Activated T-cell treated with anti-CD3 and anti-CD28 coated beads, Interleukin-2, amount 50 U/mL, for 24 hours (primary cell): Measurements from ENCODE around the gene PLCB4.

Experiments
- DNase-seq: peaks from one replicate; pipeline ENCODE4 v3.0.0-alpha.2; 2020
- H3K27ac Mint-ChIP-seq: 2 replicates; pipeline ENCODE4 v1.8.0; 2020; ENCODE audit warnings: mild to moderate bottlenecking, mixed read lengths
- H3K27me3 Mint-ChIP-seq: 2 replicates; pipeline ENCODE4 v1.8.0; 2020; ENCODE audit warnings: mixed read lengths
- H3K36me3 Mint-ChIP-seq: 2 replicates; pipeline ENCODE4 v1.8.0; 2020; ENCODE audit warnings: low read depth, mixed read lengths
- H3K4me1 Mint-ChIP-seq: 2 replicates; pipeline ENCODE4 v1.8.0; 2020; ENCODE audit warnings: low read depth, mixed read lengths
- H3K4me3 Mint-ChIP-seq: 2 replicates; pipeline ENCODE4 v1.8.0; 2020; ENCODE audit warnings: mild to moderate bottlenecking, moderate library complexity, mixed read lengths
- H3K9me3 Mint-ChIP-seq: 2 replicates; pipeline ENCODE4 v1.8.0; 2020; ENCODE audit warnings: mixed read lengths

Gene PLCB4

DNA sequence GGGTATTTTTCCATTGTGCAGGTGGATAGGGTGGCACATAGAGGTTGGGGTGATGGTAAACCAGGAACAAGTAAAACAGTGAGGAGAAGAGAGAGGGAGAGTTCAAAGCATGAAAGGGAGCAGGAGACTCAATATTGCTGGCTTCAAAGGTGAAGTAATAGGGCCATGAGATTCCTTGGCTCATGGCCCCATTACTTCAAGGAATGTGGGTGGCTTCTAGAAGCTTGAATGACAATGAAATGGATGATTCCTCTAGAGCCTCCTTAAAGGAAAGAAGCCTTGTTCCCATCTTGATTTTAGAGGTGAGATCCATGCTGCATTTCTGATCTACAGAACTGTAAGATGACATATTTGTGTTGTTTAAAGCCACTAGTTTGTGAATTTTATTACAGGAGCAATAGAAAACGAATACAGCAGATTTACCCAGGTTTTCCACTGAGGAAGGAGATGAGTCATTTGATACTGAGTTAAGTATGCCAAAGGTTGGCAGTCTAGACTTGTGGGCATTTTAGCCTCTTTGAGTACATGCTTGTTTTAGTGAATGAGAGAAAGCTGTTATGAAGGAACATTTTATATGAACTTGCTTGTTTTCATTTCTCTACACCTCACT, 110.4 kb downstream of the PLCB4 start:
- Mint-ChIP-seq H3K27me3 (no peaks in the 10 kb centered on the region), H3K36me3 (no peaks in the 10 kb centered on the region), H3K9me3 (no peaks in the 10 kb centered on the region), H3K4me3 (no peak overlapping the region), H3K27ac (no peak overlapping the region), H3K4me1 (no peaks in the 10 kb centered on the region)
- DNase-seq: no peak

DNA sequence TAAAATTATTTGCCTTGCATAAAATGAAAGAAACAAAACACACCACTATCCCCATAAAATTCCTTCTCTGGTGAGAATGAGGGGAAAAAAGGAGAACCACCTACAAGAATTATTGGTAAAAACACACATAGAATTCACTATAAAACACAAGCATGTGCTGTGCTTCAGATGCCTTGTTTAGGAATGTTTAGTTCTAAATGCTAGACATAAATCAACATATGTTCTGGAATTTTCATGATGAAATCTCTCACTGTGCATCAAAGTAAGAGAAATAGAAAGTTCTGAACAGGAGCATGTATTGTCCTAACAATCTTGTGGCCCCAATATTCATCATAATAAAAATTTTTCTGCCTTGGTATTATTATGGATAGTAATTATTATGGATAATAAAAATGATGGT, 111.0 kb downstream of the PLCB4 start:
- Mint-ChIP-seq H3K4me3 (no peak overlapping the region), H3K27me3 (no peaks in the 10 kb centered on the region), H3K27ac (no peak overlapping the region), H3K4me1 (no peaks in the 10 kb centered on the region), H3K9me3 (no peaks in the 10 kb centered on the region), H3K36me3 (no peaks in the 10 kb centered on the region)
- no peak for DNase-seq

DNA sequence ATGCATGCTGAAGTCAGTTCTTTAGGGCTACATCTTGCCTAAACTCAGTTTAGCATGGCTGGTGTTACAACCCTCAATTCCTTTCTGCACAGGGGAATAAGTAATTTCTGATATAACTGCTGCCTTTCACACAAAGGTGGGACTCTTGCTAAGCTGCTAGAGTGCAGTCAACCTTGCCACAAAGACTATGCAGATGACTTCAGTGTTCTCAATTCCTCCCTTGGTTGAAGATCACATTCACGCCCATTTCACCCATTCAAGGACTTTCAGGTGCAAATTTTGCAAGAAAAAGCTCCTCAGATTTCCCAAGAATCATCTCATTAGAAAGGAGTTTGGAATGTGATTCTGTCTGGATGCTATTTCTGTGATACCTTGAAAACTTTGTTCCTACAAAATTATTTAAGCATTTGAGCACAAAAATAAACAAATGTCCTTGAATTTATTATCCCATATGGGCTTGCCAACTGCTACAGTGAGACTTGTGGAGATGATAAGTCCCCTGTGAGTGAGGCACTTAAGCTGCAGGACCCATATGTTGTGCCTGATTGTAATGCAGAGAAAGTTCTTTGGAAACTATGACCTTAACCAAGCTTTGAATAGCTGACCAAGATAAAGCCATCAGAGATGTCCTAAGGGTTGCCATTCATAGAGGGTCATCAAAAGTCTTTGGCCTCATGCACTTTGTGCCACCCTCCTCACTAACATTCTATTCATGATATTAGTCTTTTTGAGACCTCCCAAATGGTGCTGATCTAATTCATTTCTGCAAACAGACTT, 111.8 kb downstream of the PLCB4 start:
- Mint-ChIP-seq H3K9me3 (peaks cover 2% of the 10 kb centered on the region), H3K27me3 (no peaks in the 10 kb centered on the region), H3K4me3 (no peak overlapping the region), H3K36me3 (no peaks in the 10 kb centered on the region), H3K27ac (no peak overlapping the region), H3K4me1 (no peaks in the 10 kb centered on the region)
- DNase-seq: no peak

DNA sequence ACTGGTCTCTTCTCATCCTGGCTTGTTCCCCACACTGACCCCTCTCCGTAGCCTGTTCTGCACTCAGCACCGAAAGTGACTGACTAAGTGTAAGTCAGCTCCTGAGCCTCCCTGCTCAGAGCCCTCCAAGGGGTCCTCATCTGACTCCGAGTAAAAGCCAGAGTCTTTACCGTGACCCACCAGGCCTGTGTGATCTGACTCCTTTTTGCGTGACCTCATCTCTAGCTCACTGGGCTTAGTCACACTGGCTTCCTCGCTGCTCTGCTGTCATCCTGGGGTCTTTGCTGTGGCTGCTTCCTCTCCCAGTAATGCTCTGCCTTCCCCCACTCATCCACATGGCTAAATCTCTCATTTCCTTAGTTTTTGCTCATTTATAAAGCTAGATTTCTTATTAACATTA, 116.6 kb downstream of the PLCB4 start:
- Mint-ChIP-seq H3K4me3 (no peak overlapping the region), H3K27me3 (no peaks in the 10 kb centered on the region), H3K27ac (no peak overlapping the region), H3K36me3 (no peaks in the 10 kb centered on the region), H3K4me1 (no peaks in the 10 kb centered on the region), H3K9me3 (peaks cover 2% of the 10 kb centered on the region)
- DNase-seq: no peak

DNA sequence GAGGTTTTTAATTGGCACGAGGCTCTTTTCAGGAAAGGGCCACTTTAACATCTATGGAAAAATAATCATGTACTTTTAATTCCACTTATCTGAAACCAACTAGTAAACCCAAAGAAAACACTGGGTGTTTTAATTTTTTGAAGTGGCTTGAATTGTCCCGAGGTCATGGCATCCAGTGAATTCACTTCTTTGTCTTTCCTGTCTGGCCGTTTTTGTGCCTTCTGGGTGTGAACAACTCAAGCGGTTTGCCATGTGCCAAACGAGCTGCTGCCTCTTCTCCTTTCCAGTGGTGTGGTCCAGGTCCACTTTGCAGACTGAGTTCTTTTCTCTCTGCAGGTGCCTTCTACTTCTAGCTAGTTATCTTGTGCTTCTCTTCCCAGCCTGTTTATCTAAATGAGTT, 117.5 kb downstream of the PLCB4 start:
- Mint-ChIP-seq H3K36me3 (no peaks in the 10 kb centered on the region), H3K9me3 (peaks cover 2% of the 10 kb centered on the region), H3K4me1 (no peaks in the 10 kb centered on the region), H3K27ac (no peak overlapping the region), H3K27me3 (no peaks in the 10 kb centered on the region), H3K4me3 (no peak overlapping the region)
- no peak for DNase-seq

DNA sequence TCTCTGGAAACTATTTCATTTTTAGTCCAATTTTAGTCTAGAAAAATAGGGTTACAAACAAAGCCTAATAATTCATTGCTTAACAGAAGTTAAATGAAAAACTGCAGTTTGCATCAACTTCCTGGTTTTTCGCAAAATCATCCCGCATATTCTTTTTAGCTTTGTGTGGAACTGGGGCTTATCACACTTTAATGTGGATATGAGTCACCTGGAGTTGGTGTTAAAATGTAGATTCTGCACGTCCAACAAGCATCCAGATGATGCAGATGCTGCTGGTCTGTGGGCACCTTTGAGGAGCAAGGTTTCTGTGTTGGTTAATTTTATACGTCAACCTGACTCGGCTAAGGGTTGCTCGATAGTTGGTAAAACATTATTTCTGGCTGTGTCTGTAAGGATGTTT, 126.1 kb downstream of the PLCB4 start:
- no peak for DNase-seq
- Mint-ChIP-seq H3K36me3 (no peaks in the 10 kb centered on the region), H3K27ac (no peak overlapping the region), H3K27me3 (no peaks in the 10 kb centered on the region), H3K4me3 (no peak overlapping the region), H3K4me1 (no peaks in the 10 kb centered on the region), H3K9me3 (peaks cover 2% of the 10 kb centered on the region)

DNA sequence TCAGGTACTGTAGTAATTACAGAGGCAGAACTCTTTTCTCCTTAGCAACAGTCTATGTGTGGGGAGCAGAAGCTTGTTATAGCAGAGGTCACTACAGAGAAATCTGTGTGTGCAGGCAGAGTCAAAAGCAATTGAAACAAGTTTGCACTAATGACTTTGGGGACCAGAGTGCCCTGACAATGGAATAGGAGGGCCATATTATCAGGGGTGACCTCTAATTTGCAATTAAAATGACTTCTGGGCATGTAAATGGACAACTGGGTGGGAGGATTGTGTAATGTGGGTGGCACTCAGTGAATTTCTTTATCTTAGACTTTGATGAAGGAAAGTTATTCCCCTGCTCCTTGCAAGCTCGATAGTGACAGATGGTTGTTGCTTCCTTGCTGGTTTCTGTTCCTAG, 127.2 kb downstream of the PLCB4 start:
- Mint-ChIP-seq H3K27ac (no peak overlapping the region), H3K27me3 (no peaks in the 10 kb centered on the region), H3K4me1 (no peaks in the 10 kb centered on the region), H3K36me3 (no peaks in the 10 kb centered on the region), H3K4me3 (no peak overlapping the region), H3K9me3 (peaks cover 2% of the 10 kb centered on the region)
- DNase-seq: no peak

DNA sequence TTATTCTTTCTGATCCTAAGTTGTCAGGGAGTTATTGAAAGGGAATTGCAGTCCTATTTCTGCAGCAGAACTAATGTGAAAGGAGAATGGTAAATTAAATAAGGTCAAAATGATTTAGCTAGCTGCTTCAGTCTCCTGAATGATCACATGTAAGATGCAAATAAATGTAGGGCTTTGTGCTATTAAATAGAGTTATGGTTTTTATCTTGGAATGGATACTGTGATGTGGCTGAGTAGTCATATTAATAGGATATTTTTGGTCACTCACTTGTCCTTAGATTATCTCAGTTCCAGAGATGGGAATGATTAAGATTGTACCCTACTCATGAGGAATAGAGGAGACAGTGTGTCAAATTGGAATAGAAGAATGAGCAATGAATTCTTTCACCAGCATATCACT, 129.6 kb downstream of the PLCB4 start:
- no peaks in the 10 kb centered on the region for H3K4me1 Mint-ChIP-seq
- no peaks in the 10 kb centered on the region for H3K36me3 Mint-ChIP-seq
- peaks cover 2% of the 10 kb centered on the region for H3K9me3 Mint-ChIP-seq
- H3K27ac Mint-ChIP-seq: no peak overlapping the region
- DNase-seq: no peak
- H3K4me3 Mint-ChIP-seq: no peak overlapping the region
- H3K27me3 Mint-ChIP-seq: no peaks in the 10 kb centered on the region

DNA sequence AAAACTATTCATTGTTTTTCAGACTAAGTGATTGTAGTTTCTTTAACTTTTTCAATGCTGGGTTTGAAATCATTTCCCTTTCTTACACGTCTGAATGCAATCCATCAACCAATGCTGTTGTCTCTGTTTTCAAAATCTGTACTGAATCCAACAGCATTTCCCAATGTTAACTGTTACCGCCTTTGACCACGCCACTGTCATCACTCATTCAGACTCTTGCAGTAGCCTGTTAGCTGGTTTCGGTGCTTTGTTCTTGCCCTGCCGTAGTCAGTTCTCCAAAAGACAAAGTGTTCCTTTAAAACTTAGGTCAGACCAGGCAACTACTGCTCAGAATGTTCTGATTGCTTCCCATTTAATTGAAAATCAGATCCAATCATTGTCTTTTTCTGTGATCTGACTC, 131.3 kb downstream of the PLCB4 start:
- no peak for DNase-seq
- H3K9me3 Mint-ChIP-seq: peaks cover 2% of the 10 kb centered on the region
- no peak overlapping the region for H3K4me3 Mint-ChIP-seq
- H3K4me1 Mint-ChIP-seq: no peaks in the 10 kb centered on the region
- H3K27me3 Mint-ChIP-seq: no peaks in the 10 kb centered on the region
- H3K36me3 Mint-ChIP-seq: no peaks in the 10 kb centered on the region
- H3K27ac Mint-ChIP-seq: no peak overlapping the region

DNA sequence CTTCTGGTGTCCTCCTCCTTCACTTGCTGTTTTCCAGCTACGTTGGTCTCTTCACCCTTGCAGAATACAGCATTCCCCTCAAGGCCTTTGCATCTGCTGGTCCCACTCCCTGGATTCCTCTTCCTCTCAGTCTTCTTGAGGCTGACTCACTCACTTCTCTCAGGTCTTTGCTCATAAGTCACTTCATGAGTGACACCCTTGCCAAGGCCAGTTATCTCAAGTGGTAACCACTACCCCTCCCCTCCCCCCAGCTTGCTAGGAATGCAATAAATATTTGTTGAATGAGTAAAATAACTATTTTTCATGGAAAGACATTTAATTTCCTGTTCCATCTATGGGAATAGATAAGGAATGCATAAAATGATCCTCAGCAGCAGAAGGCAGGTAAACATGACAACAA, 131.7 kb downstream of the PLCB4 start:
- Mint-ChIP-seq H3K27me3 (no peaks in the 10 kb centered on the region), H3K36me3 (no peaks in the 10 kb centered on the region), H3K4me3 (no peak overlapping the region), H3K4me1 (no peaks in the 10 kb centered on the region), H3K9me3 (peaks cover 2% of the 10 kb centered on the region), H3K27ac (no peak overlapping the region)
- no peak for DNase-seq

DNA sequence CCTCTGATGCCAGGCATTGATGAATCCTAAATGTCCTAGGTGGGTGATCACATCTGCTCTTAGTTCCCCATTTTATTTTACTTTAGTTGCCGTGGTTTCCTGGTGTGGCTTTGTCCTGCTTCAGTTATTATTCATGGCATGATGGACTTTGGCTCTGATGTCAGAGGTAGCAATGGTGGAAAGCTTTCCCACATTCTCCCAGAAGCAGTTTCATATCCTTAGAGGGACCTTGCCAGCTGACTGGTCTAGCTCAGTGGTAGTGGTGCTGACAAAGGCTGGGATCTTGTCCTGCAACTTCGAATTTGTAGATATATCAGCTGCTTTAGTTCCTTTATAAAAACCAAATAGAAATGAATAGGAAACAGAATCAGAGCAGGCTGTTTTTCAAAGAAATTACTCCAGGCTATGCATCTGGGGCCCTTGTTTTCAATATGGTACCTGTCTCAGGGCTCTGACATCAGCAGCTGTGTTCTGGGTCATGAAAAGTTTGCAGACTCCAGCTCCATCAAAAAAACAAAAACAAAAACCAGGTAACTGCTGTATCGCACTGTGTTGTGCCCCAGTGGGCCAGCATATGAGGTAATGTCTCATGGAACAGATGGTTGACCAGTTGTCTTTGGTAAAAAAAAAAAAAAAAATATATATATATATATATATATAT, 133.7 kb downstream of the PLCB4 start:
- DNase-seq: no peak
- H3K36me3 Mint-ChIP-seq: no peaks in the 10 kb centered on the region
- H3K27ac Mint-ChIP-seq: no peak overlapping the region
- no peaks in the 10 kb centered on the region for H3K4me1 Mint-ChIP-seq
- H3K27me3 Mint-ChIP-seq: no peaks in the 10 kb centered on the region
- H3K4me3 Mint-ChIP-seq: no peak overlapping the region
- H3K9me3 Mint-ChIP-seq: peaks cover 2% of the 10 kb centered on the region

DNA sequence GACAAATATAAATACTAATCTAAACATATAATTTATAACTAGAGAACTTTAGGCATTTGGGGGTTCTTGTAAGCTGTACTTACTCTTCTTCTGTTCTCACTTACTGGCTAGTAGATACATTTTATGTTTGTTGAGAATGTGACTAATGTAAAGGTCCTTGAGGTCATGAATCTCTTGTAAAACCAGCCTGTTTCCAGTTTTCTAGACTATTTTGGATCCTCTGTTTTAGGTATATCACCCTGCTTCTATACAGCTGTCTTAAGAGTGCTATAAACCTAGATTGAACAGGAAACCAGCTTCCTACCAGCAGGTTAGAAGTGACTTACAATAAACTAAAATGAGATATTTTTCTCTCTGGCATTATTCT, 134.2 kb downstream of the PLCB4 start:
- DNase-seq: no peak
- H3K9me3 Mint-ChIP-seq: peaks cover 2% of the 10 kb centered on the region
- H3K27ac Mint-ChIP-seq: no peak overlapping the region
- H3K27me3 Mint-ChIP-seq: no peaks in the 10 kb centered on the region
- no peaks in the 10 kb centered on the region for H3K4me1 Mint-ChIP-seq
- no peaks in the 10 kb centered on the region for H3K36me3 Mint-ChIP-seq
- no peak overlapping the region for H3K4me3 Mint-ChIP-seq

DNA sequence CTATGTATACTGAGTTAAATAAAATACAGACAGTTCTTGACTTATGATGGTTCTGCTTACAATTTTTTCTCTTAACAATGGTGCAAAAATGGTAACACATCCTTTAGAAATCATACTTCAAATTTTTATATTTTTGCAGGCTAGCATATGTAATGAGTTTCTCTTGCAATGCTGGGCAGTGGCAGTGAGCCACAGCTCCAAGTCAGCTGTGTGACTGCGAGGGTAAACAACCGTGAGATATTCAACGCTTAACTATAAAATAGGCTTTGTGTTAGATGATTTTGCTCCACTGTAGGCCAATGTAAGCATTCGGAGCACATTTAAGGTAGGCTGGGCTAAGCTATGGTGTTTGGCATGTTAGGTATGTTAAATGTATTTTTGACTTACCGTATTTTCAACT, 136.1 kb downstream of the PLCB4 start:
- no peak for DNase-seq
- Mint-ChIP-seq H3K27ac (no peak overlapping the region), H3K36me3 (no peaks in the 10 kb centered on the region), H3K4me1 (no peaks in the 10 kb centered on the region), H3K4me3 (no peak overlapping the region), H3K27me3 (no peaks in the 10 kb centered on the region), H3K9me3 (peaks cover 2% of the 10 kb centered on the region)

DNA sequence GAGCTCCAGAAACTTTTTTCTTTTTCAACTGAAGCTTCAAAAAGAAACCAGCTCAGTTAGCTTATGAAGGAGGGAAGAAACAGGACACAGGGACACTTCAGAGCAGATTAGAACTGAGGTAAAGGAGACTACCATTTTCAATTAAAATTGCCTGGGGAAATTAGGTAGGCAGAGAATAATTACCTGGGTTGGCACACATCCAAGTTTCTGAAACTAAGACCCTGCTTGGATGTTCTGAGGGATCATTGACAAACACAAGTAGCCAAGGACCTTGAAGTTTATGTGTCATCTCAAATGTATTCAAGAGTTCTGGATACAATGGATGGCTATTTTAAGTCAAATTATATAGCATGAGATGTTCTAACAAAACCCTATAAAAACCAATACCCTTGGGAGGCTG, 137.6 kb downstream of the PLCB4 start:
- Mint-ChIP-seq H3K4me3 (no peak overlapping the region), H3K9me3 (peaks cover 4% of the 10 kb centered on the region)
- DNase-seq: no peak

DNA sequence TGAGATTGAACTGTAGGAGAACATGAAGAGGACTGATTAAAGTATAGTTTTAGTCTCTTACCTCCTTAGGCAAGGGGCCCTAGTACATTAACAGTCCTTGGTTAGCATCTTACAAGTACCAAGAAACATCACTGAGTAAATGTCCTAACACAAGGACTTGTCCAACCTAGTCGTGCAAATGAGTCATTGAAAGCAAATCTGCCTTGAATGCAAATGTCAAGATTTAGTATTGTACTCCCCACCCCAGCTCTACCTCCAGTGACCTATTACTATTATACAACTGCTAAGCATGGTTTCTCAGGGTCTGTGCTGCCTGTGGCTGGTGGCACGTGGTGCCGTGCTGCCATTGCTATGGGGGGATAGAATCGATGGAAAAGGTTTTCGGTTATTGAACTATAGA, 138.4 kb downstream of the PLCB4 start:
- no peaks in the 10 kb centered on the region for H3K4me1 Mint-ChIP-seq
- no peaks in the 10 kb centered on the region for H3K36me3 Mint-ChIP-seq
- H3K27ac Mint-ChIP-seq: no peak overlapping the region
- H3K4me3 Mint-ChIP-seq: no peak overlapping the region
- DNase-seq: no peak
- H3K27me3 Mint-ChIP-seq: no peaks in the 10 kb centered on the region
- H3K9me3 Mint-ChIP-seq: peaks cover 2% of the 10 kb centered on the region

More for the DNA sequence above, 137.6 kb downstream of the PLCB4 start:
- Mint-ChIP-seq H3K36me3 (no peaks in the 10 kb centered on the region), H3K27ac (no peak overlapping the region), H3K4me1 (no peaks in the 10 kb centered on the region), H3K27me3 (no peaks in the 10 kb centered on the region)
